Forelimb muscle (tissue), 1 donor: ENCODE results near the gene OR2AJ1. TPM values are rescaled to one million over a fixed set of nuclear protein-coding genes. Genes with fewer than 3 reads are reported as not detected.
"Not testable (repeated sequence)": the region's sequence is repeated elsewhere in the genome, so short reads cannot be mapped to it uniquely, and the experiment has no call there.

Experiments used
- DNase-seq: peaks from one replicate; pipeline ENCODE4 v3.0.0-alpha.2; 2013; ENCODE audit warnings: low read depth
- polyA plus RNA-seq: library from polyadenylated mRNA; unstranded; fragments of 120-200 nt; gene quantifications from one replicate; pipeline ENCODE4 v1.2.1, GENCODE V29; 2013; ENCODE audit not compliant: insufficient read length

The OR2AJ1 gene, protein sequence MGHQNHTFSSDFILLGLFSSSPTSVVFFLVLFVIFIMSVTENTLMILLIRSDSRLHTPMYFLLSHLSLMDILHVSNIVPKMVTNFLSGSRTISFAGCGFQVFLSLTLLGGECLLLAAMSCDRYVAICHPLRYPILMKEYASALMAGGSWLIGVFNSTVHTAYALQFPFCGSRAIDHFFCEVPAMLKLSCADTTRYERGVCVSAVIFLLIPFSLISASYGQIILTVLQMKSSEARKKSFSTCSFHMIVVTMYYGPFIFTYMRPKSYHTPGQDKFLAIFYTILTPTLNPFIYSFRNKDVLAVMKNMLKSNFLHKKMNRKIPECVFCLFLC
- not detected for polyA plus RNA-seq

DNA sequence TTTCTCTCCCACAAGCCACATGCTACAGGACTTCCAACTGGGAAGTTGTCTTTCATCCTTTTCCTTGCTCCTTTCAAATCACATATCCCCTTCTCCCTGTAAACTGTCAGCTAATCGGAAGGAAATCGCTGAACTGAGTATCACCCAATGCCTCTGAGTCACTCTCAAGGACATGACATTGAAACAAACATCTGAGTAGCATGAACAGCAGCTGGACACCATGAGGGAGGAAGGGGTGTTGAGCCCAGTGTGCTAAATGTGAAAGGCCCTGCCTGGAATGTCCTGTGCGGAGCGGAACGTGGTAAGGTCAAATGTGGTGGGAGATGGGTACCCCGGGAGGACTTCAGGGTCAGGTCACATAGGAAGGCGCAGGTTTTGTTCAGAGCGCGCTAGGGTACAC, at the start of gene OR2AJ1:
OR2AJ1 (plus strand) TSS at position 22 of the 400 bp plus-strand sequence. CDS start 8,880 bp downstream, outside the sequence.
- DNase-seq: no peak

DNA sequence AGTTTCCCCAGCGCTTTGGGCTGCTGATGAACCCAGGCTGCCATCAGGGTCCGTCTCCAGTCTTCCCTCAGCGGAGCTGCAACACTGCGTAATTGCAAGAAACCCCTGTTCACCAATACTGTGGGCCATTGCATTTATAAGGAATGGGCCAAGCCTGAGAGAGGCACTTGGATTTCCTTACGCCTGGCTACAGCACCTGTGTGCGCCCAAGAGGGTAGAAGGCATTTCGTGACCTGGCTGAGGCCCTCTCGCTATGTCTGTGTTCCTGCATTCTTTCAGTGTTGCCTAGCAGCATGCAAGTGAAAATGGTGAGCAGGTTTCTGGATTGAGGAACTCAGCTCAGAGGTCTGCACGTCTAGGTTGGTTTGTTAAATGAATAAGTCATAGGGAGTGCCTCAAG, 41.3 kb upstream of the OR2AJ1 start:
- DNase-seq: no peak

DNA sequence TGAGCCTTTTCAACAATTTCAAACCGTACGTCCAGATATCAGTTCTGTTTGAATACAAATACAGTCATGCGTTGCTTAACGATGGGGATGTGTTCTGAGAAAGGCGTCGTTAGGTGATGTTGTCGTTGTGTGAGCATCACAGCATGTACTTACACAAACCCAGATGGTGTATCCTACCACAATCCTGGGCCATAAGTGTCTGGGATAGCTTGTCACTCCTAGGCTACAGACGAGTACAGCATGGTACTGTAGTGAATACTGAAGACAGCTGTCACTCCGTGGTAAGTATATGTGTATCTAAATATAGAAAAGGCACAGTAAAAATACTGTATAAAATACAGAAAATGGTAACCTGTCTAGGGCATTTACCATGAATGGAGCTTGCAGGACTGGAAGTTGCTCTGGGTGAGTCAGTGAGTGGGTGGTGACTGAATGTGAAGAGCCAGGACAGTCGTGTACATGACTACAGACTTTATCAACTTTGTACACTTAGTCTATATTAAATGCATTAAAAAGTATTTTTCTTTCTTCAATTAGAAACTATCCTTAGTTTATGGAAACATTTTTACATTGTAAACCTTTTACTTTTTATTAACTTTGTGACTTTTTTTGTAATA, 39.8 kb upstream of the OR2AJ1 start:
- no peak for DNase-seq

DNA sequence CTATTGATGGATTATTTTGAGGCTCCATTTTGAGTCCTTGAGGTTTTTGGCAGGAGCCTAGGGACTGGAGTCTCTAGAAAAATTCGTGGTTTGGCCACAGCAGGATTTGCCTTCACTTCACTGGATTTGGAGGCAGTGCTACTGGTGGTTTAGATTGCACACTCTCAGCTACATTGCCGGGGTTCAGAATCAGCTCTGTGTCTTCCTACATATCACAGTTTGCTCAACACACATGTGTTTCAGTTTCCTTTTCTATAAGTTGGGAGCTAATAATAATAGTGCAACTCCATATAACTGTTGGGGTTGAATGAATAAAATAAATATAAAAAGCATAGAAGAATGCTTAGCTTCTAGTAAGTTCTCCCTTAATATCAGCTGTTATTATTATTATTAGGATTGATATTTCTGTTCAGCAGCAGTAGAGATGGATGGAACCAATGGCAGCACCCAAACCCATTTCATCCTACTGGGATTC, 29.5 kb upstream of the OR2AJ1 start, which contains the start of gene OR2W3:
OR2W3 (plus strand) TSS at position 425 of the 475 bp plus-strand sequence; CDS start at position 425, 0 bp downstream.
- DNase-seq: no peak

DNA sequence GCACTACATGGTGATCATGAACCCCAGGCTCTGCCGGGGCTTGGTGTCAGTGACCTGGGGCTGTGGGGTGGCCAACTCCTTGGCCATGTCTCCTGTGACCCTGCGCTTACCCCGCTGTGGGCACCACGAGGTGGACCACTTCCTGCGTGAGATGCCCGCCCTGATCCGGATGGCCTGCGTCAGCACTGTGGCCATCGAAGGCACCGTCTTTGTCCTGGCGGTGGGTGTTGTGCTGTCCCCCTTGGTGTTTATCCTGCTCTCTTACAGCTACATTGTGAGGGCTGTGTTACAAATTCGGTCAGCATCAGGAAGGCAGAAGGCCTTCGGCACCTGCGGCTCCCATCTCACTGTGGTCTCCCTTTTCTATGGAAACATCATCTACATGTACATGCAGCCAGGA, 28.7 kb upstream of the OR2AJ1 start:
- DNase-seq: no peak

DNA sequence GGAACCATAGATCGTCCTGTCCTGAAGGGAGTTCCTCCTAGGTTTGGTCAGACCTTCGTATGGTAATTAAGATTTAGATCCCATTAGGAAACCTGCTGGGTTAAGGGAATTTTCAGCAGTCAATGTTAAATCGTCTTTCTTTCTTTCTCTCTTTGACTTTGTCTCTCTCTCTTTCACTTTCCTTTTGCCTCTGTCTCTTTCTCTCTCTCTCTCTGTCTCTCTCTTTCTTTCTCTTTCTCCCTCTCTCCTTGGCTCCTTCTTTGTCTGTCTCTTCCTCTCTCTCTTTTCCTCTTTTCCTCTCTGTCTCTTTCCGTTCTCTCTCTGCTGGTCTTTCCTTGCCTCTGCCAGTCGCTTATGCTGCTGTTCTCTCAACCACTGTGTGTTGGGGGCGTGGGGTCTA, 20.6 kb upstream of the OR2AJ1 start:
- DNase-seq: no peak

DNA sequence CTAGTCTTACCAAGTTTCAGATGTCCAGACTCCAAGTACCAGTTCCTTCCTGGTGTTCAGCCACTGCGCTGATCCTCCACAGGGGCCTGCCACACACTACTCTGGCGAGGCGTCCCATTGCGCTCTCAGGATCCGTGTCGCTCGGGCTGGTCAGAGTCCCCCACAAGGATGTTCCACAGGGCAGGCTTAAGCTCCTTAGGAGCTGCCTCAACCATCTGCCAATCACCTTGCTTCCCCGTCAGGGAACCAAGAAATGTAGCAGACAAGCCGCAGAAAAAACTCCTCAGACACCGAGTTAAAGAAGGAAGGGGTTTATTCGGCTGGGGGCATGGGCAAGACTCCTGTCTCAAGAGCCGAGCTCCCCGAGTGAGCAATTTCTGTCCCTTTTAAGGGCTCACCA, 19.5 kb upstream of the OR2AJ1 start:
- no peak for DNase-seq

DNA sequence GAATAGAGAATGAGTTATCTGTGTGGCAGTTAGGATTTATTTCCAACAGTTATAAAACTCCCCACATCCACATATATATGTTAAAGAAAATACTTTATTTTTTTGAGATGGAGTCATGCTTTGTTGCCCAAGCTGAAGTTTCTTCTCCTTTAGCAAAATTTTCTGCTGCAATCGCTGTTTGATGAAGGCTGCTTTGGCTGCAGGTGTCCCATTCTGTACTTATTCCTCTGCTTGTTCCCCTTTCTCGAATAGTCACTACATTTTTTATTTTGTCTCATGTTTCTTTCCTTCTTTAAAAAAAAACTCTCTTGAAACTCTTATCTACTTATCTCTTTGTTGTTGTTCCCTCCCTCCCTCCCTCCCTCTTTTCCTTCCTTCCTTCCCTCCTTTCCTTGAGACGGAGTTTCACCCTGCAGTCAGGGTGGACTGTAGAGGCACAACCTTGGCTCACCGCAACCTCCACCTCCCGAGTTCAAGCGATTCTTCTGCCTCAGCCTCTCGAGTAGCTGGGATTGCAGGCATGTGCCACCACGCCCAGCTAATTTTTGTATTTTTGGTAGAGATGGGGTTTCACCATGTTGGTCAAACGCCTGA, 18.7 kb upstream of the OR2AJ1 start:
- no peak for DNase-seq

DNA sequence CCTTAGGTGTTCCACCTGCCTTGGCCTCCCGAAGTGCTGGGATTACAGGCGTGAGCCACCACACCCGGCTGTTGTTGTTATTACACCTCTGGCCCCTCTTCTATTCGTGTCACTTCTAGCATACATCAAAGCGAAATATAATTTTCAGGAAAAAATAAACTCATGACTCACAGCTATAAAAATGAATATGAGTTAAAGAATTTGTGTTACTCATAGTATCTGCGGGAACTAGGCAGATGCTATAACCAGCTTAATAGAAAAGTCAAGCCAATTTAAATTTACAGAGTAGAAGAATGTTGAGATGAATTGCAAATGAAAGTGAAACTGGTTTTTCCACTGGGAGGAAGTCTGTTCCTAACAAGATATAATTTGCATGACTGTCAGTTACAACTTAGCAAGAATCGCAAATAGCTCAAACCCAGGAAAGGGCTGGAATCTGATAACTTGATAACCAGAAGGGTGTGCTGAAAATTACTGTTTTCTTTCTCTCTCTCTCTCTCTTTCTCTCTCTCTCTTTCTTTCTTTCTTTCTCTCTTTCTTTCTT, 18.1 kb upstream of the OR2AJ1 start:
- DNase-seq: no peak

DNA sequence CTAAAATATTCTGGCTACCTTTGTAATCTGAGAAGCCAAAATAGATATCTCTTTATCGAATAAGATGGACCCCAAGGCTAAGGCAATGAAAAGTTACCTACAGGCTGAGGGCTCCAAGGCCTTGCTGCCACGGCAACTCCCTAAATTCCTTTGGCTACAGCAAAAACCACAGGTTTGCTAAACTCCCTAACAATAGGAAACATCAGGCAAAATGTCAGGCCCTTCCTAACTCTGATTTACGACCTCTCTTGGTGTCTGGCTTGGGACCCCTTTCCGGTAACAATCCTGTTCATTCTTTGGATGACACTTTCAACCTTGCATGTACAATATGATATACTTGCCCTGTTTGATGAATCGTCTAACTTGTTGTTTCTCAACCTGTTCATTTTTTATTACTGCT, 15.9 kb upstream of the OR2AJ1 start:
- no peak for DNase-seq

DNA sequence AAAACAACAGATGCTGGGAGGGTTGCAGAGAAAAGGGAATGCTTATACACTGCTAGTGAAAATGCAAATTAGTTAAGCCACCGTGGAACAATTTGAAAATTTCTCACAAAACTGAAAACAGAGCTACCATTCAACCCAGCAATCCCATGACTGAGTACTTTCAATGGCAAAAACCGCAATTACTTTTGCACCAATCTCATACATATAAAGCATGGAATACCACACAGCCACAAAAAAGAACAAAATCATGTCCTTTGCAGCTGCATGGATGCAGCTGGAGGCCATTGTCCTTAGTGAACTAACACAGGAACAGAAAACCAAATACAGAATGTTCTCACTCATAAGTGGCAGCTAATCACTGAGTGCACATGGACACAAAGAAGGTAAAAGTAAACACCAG, 10.9 kb upstream of the OR2AJ1 start:
- DNase-seq: no peak

DNA sequence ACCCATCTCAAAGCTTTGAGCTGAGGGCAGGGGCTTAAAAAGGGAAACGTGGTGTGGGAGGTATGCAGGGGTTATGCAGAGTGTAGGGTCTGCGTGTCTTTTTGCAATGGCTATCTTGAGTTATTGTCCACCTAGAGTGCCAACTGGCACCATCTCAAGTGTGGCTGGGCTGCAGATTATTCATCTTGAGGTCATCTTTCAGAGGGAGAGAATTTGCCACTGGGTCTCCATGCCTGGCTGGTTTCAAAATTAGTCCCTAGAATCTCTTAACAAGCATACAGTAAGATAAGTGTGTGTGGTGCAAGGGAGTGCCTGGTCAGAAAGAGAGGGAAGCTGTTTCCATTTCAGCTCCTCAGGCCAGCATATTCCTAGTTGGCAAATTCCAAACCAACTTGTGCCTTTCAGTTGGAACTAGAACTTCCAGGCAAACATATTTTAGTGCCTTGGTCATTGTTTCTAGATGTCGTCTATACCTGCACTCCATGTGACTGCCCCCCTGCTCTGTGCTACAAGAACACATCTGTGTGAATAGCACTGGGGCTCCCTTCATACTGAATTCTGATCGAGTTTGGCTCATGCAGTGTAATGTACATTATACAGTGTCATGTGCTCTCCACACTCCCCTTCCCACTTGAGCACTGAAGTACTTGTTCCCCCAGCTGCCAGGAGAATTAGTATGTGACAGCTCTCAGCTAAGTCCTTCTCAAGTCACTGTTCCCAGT, 9.6 kb upstream of the OR2AJ1 start:
- DNase-seq: no peak

DNA sequence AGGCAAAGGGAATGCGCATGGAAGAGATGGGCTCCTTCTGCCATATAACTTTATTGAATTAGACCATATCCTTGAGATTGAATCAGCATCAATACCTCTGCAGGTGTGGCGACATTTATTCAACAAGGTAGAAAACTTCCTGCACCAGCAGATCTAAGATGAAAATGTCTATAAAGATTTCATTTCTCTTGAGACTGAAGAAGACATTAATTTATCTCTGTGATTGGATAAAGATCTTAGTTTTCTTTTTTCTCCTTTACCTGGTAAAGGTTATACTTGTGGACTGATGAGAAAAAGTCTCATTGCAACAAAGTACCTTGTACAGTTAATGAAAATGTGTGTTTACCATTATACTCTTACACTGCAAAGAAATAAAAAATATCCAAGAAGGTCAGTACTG, 4.7 kb upstream of the OR2AJ1 start, which contains the start of gene OR2T8:
OR2T8 (plus strand) TSS at position 301 of the 400 bp plus-strand sequence. CDS start 766 bp downstream, outside the sequence.
- no peak for DNase-seq

DNA sequence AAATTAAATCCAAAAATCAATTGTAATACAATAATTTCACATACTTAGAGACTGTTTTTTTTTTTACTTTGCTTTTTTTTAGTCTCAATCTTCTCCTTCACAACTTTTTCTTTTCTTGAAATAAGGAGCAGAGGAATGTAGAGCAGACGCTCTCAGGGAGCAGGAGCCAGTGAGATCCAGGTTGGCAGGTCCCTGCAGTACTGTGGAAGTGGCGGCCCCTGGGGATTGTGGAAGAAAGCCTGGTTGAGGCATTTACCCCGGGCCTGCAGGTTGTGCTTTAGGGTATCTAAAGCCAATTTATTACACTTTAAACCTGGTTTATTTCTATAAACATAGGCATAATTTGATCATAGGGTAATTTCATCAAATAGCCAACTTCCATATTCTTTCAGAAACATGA, 748 bp upstream of the OR2AJ1 start:
- no peak for DNase-seq

DNA sequence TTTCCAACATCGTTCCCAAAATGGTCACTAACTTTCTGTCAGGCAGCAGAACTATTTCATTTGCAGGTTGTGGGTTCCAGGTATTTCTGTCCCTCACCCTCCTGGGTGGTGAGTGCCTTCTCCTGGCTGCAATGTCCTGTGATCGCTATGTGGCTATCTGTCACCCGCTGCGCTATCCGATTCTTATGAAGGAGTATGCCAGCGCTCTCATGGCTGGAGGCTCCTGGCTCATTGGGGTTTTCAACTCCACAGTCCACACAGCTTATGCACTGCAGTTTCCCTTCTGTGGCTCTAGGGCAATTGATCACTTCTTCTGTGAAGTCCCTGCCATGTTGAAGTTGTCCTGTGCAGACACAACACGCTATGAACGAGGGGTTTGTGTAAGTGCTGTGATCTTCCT, 9.3 kb downstream of the OR2AJ1 start:
- DNase-seq: no peak

DNA sequence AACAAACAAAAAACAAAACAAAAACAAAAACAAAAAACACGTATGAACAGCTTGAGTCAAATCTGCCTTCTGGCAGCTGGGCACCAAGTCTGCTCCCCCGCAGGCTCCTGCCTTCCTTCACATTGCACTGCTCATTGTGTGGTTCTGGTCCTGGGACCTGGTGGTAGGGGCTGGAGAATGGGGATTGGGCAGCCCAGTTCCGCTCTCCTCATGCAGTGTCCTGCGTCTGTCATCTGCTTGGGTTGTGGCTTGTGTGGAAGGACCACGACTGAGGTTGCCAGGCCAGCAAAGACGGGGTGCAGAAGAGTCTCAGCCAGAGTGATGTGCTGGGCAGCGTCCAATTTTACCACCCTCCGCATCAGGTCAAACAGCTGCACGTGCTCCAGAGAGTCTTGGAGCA, 11.1 kb downstream of the OR2AJ1 start:
- DNase-seq: no peak

DNA sequence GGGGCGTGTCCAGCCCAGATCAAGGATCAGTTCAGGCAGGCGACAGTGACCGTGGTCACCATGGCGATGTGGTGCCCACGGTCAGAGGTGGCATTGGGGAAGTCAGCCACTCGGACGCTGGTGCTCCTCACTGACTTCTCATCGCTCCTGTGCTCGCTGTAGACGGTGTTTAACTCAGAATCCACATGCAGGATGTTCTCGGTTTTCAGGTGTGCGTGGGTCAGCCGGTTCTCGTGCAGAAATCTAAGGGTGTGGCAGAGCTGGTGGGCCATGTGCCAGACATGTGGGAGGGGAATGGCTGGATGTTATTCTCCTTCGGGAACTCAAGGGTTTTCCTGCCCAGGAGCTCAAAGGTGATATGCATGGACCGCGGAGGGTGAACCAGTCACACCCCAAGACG, 11.7 kb downstream of the OR2AJ1 start:
- DNase-seq: no peak

DNA sequence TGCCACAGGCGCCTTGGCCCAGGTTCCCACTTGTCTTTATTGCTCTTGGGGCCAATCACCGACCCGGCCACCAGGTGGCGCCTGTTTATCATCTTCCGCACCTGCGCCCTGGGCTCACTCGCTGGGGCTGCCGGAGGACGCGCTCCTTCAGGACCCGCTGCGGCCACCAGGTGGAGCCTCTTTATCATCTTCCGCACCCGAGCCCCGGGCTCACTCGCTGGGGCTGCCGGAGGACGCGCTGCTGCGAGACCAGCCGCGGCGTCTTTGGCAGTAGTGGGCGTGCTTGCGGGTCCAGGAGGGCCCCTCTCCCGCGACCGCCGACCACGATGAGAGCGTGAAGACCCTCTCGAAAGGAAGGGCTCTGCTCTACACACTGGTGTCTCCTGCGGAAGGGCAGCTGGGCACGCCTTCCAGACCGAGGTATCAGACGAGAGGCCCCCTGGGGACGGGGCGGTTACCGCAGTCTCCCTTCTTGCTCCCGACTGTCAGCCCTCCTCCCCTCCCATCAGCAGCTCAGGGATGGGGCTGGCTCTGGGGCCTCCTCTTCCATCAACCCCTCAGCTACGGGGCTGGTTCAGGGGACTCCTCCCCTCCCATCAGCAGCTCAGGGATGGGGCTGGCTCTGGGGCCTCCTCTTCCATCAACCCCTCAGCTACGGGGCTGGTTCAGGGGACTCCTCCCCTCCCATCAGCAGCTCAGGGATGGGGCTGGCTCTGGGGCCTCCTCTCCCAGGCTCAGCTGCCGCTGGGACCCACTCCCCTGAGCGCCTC, 12.5 kb downstream of the OR2AJ1 start:
- not testable (repeated sequence) for DNase-seq

DNA sequence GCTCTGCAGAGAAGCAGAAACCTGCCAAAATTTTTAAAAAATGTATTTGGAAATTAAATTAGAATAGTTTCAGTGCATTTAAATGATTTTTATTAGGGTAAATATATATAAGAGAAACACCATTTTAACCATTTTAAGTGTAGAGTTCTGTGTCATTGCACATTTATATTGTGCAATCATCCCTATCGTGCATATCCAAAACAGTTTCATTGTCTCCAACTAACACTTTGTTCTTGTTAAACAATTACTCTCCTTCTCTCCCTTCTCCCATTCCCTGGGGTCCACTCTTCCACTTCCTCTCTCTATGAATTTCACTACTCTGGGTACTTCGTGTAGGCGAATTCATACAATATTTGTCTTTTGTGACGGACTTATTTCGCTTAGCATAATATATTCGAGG, 17.9 kb downstream of the OR2AJ1 start:
- no peak for DNase-seq

DNA sequence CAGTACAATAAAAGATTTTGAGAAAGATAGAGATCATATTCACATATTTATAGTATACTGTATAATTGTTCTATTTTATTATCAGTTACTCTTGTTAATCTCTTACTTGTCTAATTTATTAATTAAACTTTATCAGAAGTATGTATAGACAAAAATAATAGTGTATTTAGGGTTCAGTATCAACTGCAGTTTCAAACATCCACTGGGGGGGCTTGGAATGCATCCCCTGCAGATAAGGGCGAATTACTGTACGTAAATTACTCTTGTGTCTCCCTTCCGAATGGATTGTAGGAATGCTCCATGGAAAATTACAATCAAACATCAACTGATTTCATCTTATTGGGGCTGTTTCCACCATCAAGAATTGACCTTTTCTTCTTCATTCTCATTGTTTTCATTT, 23.9 kb downstream of the OR2AJ1 start, which contains the start of gene OR2L8:
OR2L8 (plus strand) TSS at position 301 of the 400 bp plus-strand sequence; CDS start at position 301, 0 bp downstream.
- no peak for DNase-seq

DNA sequence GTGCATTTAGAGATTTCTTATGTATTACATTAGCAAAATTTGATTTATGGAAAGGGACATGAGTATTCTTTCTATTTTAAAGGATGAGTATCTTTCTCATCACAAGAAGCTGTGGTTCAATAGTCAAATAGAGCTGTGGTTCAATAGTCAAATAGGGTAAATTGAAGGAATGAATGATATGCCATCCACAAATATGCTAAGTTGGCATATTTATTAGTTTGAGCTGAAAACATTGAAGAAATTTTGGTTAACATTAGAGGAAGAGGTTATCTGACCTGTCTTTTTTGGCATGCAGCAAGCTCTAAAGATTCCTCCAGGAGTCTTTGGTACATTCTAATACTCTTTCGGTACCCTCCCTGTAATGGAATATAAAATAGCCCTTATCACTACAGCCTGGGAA, 28.7 kb downstream of the OR2AJ1 start:
- no peak for DNase-seq
